Effector memory CD8-positive, alpha-beta T cell (primary cell): ENCODE measurements around the gene HEXIM1.

Experiments used
- ATAC-seq: fragments of 150-1000 bp; cut with Tn5 transposase; replicated peaks from 2 replicates; pipeline ENCODE4 v1.10.0; 2021; ENCODE audit warnings: mild to moderate bottlenecking, moderate library complexity
- DNase-seq, 3 experiments: peaks; one replicate each; pipeline ENCODE4 v3.0.0; 2021
- H3K27ac Mint-ChIP-seq, 2 donors: one replicate each; pipeline ENCODE4 v1.8.0; 2022; ENCODE audit warnings: mild to moderate bottlenecking in 2 of 2, mixed read lengths in 2 of 2, moderate library complexity in 2 of 2
- H3K27me3 Mint-ChIP-seq, 2 donors: one replicate each; pipeline ENCODE4 v1.8.0; 2022; ENCODE audit warnings: mixed read lengths in 2 of 2
- H3K36me3 Mint-ChIP-seq: one replicate; pipeline ENCODE4 v1.8.0; 2022; ENCODE audit warnings: mild to moderate bottlenecking, moderate library complexity, mixed read lengths; ENCODE audit not compliant: insufficient read depth
- H3K4me1 Mint-ChIP-seq, 2 donors: one replicate each; pipeline ENCODE4 v1.8.0; 2022; ENCODE audit warnings: low read depth in 2 of 2, mixed read lengths in 2 of 2
- H3K4me3 Mint-ChIP-seq, 2 donors: one replicate each; pipeline ENCODE4 v1.8.0; 2022; ENCODE audit warnings: mild to moderate bottlenecking in 2 of 2, mixed read lengths in 2 of 2, moderate library complexity in 2 of 2
- H3K9me3 Mint-ChIP-seq, 2 donors: one replicate each; pipeline ENCODE4 v1.8.0; 2022; ENCODE audit warnings: mixed read lengths in 2 of 2

The HEXIM1 gene

DNA sequence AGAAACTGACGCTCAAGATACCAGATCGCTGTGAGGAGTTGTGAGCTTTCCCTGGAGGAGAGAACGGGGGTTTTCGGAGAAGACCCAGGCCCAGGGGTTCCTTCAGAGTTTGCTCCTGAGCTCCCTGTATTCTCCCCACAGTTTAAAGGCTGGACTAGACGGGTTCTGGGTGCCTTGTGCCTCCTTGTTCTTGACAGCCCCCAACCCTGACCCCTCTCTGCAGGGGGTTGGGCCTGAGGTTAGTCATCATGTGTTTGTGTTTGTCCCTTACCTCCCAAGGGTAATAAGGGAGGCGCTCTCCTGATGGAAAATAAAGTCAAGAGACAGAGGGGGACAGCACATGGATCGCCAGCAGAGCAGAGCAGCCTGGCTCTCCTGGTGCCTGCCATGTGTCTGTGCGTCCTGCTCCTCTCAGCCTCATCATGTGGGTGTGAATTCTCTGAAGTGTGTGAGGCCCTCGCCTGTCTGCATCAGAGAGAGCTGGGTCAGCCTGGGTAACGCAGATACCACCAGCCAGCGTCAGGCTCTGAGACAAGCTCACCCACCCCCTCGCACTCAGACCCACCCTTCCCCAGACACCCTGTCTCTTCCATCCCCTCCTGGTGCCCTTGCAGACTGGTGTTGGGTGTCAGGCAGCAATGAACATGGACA lies 22.1 kb downstream of the HEXIM1 start:
- DNase-seq (no peak), ATAC-seq (peak; percentile 20)
- Mint-ChIP-seq H3K4me3 (peak overlapping the region in 1 of 2 donors; percentile 41), H3K27me3 (no peaks in the 10 kb centered on the region), H3K27ac (peak overlapping the region; percentile 56 to 80), H3K36me3 (peaks cover 6% of the 10 kb centered on the region), H3K9me3 (no peaks in the 10 kb centered on the region), H3K4me1 (peaks cover 14 to 16% of the 10 kb centered on the region in 2 donors)

GRCh38 chr17:45170931-45171337 lies 22.7 kb downstream of the HEXIM1 start:
- DNase-seq (no peak), ATAC-seq (no peak)
- Mint-ChIP-seq H3K4me3 (peak overlapping the region; percentile 41 to 51), H3K4me1 (peaks cover 13 to 16% of the 10 kb centered on the region in 2 donors), H3K36me3 (peaks cover 5% of the 10 kb centered on the region), H3K27me3 (no peaks in the 10 kb centered on the region), H3K27ac (peak overlapping the region; percentile 56 to 80), H3K9me3 (no peaks in the 10 kb centered on the region)

DNA sequence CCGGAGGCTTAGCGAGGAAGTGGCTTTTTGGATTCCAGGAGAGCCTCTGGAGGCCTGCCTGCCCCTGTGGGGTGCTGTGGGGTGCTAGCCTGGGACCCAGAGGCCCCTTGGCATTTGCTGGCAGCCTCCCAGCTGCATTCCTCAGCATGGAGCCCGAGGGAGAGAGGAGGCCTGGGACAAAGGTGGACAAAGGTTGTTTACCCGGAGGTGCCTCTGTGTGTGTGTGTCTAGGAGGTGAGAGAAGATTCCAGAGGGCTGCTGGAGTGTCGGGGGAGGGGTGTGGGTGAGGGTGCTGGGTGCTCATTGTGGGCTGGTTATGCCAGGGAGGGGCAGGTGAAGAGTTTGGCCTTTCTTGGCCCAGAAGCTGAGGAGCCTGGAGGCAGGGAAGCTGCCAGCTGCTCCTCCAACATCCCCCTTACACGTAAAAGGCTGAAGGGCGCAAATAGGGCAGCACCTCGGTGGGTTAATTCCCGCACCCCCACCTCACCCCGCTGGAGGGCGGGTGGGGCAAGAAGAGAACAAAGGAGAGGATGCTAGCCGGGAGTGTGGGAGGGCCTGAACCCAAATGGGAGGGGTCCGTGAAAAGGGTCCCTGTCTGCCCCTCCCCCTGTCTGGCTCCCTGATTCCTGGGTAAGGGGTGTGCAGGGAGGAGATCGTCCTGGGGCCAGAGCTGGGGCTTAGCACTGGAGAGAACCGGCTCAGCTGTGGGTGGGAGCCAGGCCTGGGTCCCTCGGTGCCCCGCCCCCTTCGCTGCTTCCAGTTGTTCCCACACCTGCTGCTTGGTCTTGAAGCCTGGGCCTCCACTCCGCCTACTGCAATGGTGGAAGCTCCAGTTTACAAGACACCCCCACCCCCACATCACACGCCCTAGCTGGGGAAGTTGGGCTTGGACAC lies 23.3 kb downstream of the HEXIM1 start:
- H3K4me3 Mint-ChIP-seq, result peak overlapping the region; percentile 41 to 72

GRCh38 chr17:45172232-45172540 lies 23.9 kb downstream of the HEXIM1 start:
- Mint-ChIP-seq H3K9me3 (no peaks in the 10 kb centered on the region), H3K27ac (peak overlapping the region; percentile 56 to 92), H3K4me1 (peaks cover 13 to 16% of the 10 kb centered on the region in 2 donors), H3K4me3 (peak overlapping the region in 1 of 2 donors; percentile 72), H3K27me3 (no peaks in the 10 kb centered on the region), H3K36me3 (peaks cover 3% of the 10 kb centered on the region)
- ATAC-seq (no peak), DNase-seq (no peak)

More for the DNA sequence above, 23.3 kb downstream of the HEXIM1 start:
- no peaks in the 10 kb centered on the region for H3K9me3 Mint-ChIP-seq
- DNase-seq, result no peak
- H3K27ac Mint-ChIP-seq, result peak overlapping the region; percentile 56 to 92
- H3K4me1 Mint-ChIP-seq, result peaks cover 13 to 16% of the 10 kb centered on the region in 2 donors
- H3K27me3 Mint-ChIP-seq, result no peaks in the 10 kb centered on the region
- H3K36me3 Mint-ChIP-seq, result peaks cover 3% of the 10 kb centered on the region
- ATAC-seq, result no peak

- no peaks in the 10 kb centered on the region for H3K27me3 Mint-ChIP-seq
- ATAC-seq, result peak; percentile 77
- peak; percentile 17 to 25 (median 23) for DNase-seq
- H3K4me3 Mint-ChIP-seq, result peak overlapping the region; percentile 69 to 72
- peaks cover 3% of the 10 kb centered on the region for H3K36me3 Mint-ChIP-seq
- H3K9me3 Mint-ChIP-seq, result no peaks in the 10 kb centered on the region
- H3K4me1 Mint-ChIP-seq, result peaks cover 13 to 16% of the 10 kb centered on the region in 2 donors
- peak overlapping the region; percentile 88 to 92 for H3K27ac Mint-ChIP-seq
These were observed 24.4 kb downstream of the HEXIM1 start for GRCh38 chr17:45172541-45173286.

DNA sequence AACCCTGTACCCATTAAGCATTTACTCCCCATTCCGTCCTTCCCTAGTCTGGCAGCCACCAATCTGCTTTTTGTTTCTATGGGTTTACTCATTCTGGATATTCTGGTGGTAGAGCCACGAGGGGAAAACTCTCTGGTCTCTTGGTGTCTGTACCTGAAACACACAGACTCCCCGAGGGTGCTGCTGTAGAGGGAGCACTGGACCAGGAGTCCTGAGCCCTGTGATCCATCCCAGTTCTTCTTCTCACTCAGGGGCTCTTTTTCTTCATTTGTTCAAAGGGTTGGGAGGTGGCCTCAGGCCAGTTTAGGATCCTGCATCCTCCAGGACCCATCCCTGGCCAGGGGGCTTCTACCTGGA lies 27.5 kb downstream of the HEXIM1 start:
- Mint-ChIP-seq H3K9me3 (no peaks in the 10 kb centered on the region), H3K4me3 (no peak overlapping the region), H3K4me1 (peaks cover 12 to 13% of the 10 kb centered on the region in 2 donors), H3K27ac (no peak overlapping the region), H3K36me3 (peaks cover 3% of the 10 kb centered on the region), H3K27me3 (no peaks in the 10 kb centered on the region)
- DNase-seq (no peak), ATAC-seq (no peak)

DNA sequence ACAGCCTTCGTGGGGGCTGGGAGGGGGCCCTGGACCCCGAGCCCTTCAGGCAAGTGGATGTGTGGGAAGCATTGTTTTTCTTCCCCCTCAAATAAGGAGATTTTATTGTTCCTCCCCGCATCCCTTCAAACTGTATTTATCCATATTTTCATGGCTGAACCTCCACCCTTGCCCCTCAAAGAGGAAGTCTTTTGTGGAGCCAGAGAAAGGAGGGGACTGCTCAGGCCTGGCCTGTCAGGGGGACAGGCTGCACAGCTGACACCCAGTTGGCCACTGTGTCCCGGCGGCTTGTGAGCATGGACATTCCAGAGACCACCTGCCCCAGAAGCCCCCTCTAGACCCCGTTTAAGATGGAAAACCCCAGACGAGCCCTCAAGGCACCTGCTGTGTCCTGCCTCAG lies 29.3 kb downstream of the HEXIM1 start:
- H3K4me3 Mint-ChIP-seq, result no peak overlapping the region

GRCh38 chr17:45184144-45184543 lies 35.9 kb downstream of the HEXIM1 start:
- H3K27me3 Mint-ChIP-seq, result no peaks in the 10 kb centered on the region
- no peaks in the 10 kb centered on the region for H3K9me3 Mint-ChIP-seq
- no peak overlapping the region for H3K27ac Mint-ChIP-seq
- no peak overlapping the region for H3K4me3 Mint-ChIP-seq
- no peaks in the 10 kb centered on the region for H3K4me1 Mint-ChIP-seq
- H3K36me3 Mint-ChIP-seq, result no peaks in the 10 kb centered on the region
- DNase-seq (no peak), ATAC-seq (no peak)

More for the DNA sequence above, 29.3 kb downstream of the HEXIM1 start:
- peaks cover 6% of the 10 kb centered on the region in 2 donors for H3K4me1 Mint-ChIP-seq
- DNase-seq (no peak), ATAC-seq (no peak)
- no peaks in the 10 kb centered on the region for H3K27me3 Mint-ChIP-seq
- H3K36me3 Mint-ChIP-seq, result peaks cover 3% of the 10 kb centered on the region
- H3K27ac Mint-ChIP-seq, result no peak overlapping the region
- H3K9me3 Mint-ChIP-seq, result no peaks in the 10 kb centered on the region

GRCh38 chr17:45186801-45187354 lies 38.6 kb downstream of the HEXIM1 start:
- H3K4me1 Mint-ChIP-seq, result no peaks in the 10 kb centered on the region
- DNase-seq (no peak), ATAC-seq (no peak)
- H3K9me3 Mint-ChIP-seq, result no peaks in the 10 kb centered on the region
- no peaks in the 10 kb centered on the region for H3K36me3 Mint-ChIP-seq
- H3K27ac Mint-ChIP-seq, result no peak overlapping the region
- no peaks in the 10 kb centered on the region for H3K27me3 Mint-ChIP-seq
- H3K4me3 Mint-ChIP-seq, result no peak overlapping the region

- Mint-ChIP-seq H3K36me3 (no peaks in the 10 kb centered on the region), H3K27ac (no peak overlapping the region), H3K27me3 (no peaks in the 10 kb centered on the region), H3K4me1 (no peaks in the 10 kb centered on the region), H3K4me3 (no peak overlapping the region), H3K9me3 (no peaks in the 10 kb centered on the region)
- ATAC-seq, result no peak
- no peak for DNase-seq
These were observed 40.7 kb downstream of the HEXIM1 start for GRCh38 chr17:45189009-45189408.

DNA sequence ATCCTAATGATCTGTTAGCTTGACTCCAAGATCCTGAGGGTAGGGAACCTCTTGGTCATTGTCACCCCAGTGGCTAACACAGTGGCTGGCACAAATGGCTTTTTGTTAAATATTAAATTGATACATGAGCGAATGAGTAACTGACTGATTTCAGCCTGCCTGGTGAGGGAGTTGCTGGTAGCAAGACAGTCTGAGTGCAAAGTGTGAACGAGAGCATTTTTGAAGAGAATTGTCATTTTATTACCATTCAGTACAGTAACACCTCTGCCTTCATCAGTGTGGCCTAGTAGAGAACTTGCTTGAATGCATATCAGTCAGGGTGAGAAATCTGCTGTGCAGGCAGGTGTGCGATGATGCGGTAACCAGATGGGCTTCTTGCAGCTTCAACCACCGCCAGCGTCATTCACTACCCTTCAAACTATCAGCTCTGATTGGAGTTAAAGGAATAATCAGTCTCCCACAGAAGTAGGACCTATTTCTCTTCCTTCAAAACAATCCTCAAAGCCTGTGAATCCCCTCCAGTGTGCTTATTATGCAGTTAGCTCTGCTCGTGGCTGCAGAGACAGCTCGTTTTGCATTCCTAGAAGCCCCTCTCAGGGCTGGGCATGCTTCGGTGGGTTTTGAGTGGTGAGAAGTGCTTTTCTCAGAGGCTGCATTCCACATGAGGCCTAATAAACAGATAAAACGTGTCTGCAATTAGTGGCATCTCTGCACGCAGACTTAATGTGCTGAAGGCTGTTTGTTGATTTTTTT lies 42.4 kb downstream of the HEXIM1 start:
- DNase-seq, result no peak
- ATAC-seq, result no peak
- H3K27me3 Mint-ChIP-seq, result no peaks in the 10 kb centered on the region
- H3K4me1 Mint-ChIP-seq, result no peaks in the 10 kb centered on the region
- H3K9me3 Mint-ChIP-seq, result no peaks in the 10 kb centered on the region
- no peak overlapping the region for H3K4me3 Mint-ChIP-seq
- no peaks in the 10 kb centered on the region for H3K36me3 Mint-ChIP-seq
- no peak overlapping the region for H3K27ac Mint-ChIP-seq

DNA sequence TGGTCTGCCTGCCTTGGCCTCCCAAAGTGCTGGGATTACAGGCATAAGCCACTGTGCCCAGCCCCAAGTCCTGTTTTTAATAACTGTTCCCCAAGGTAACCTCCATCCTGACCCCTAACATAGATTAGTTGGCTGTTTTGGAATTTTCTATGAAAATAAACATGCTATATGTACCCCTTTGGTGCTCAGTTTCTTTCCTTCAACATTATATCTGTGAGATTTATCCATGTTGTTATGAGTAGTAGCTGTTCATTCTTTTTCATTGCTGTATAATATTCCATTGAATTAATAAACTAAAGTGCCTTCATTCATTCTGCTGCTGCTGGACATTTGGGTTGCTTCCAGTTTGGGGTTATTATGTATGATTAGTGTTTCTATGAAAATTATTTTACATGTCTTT lies 47.1 kb downstream of the HEXIM1 start:
- Mint-ChIP-seq H3K27ac (no peak overlapping the region), H3K4me3 (no peak overlapping the region), H3K27me3 (no peaks in the 10 kb centered on the region), H3K9me3 (no peaks in the 10 kb centered on the region), H3K4me1 (no peaks in the 10 kb centered on the region), H3K36me3 (no peaks in the 10 kb centered on the region)
- DNase-seq (no peak), ATAC-seq (no peak)

DNA sequence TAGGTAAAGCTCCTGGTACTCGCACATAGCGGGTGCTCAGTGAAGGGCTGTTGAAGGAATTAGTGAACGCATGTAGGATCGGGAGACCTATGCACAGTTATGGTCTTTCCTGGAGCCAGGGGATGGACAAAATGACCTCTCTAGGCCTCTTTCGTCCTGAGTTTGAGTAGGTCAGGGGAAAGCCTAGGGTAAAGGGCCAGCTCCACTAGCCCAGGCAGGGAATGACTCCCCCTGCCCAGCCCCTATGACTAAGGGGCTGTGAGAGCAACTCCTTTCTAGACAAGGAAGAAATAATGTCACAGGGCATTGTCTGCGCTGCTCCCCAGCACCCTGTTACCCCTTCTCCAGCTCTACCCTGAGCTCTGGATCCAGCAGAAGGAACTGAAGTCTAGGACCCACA lies 48.8 kb downstream of the HEXIM1 start:
- Mint-ChIP-seq H3K9me3 (no peaks in the 10 kb centered on the region), H3K36me3 (no peaks in the 10 kb centered on the region), H3K27me3 (no peaks in the 10 kb centered on the region), H3K27ac (no peak overlapping the region), H3K4me1 (no peaks in the 10 kb centered on the region), H3K4me3 (no peak overlapping the region)
- DNase-seq (no peak), ATAC-seq (no peak)
